ENCODE measurements around the gene CTNNA3. TPM values are rescaled to one million over a fixed set of nuclear protein-coding genes. Genes with fewer than 3 reads are reported as not detected.

CTNNA3 gene
- total and polyA plus RNA-seq, 2 of the 4 experiments (the other 2 are of a cell fraction) = 0.19 to 0.90 TPM

DNA sequence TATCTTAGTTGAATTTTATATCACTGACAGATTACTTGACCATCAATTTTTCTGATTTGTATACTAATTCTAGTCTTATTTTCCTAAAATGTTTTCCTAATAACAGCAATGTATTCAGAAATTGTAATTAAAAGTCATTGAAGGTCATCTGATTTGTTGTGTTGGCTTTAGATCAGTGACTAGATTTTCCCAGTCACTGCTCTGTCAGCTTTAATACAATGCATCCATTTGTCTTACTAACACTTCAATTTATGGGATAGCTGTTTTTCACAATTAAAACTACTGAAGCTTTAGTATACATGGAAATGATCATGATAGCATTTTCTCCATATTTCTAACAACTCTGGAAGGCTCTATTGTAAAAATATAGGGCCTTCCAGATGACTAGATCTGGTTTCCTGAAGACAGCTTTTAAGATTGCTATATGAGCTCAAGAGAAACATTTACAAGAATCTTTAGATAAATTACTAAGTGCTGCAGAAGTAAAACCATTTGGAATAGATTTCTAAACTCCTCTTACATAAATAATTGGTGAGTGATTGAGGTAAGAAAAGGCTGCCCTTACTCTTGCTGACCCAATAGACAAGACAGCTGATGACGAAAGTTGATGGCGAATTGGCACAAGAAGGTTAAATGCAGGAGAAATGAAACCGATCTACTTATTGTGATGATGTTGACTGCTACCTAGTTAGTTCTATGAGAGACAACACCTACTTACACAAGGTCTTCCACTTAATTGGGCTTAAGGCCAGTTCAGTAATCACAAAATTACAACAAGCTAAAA, 696.0 kb downstream of the CTNNA3 start:
- H4K5ac ChIP-seq (ENCODE audit: low read depth, low read length) = no peak overlapping the region
- DNase-seq = no peak

More for the DNA sequence above, 696.0 kb downstream of the CTNNA3 start:
- Histone ChIP-seq H3K27ac (ENCODE audit: insufficient read depth, low read length) (no peak overlapping the region), H3K4me1 (ENCODE audit: control insufficient read depth, insufficient read depth, low read length) (no peaks in the 10 kb centered on the region), H3K18ac (ENCODE audit: low read depth, low read length) (no peak overlapping the region), H3K4me3 (ENCODE audit: insufficient read depth, low read depth, low read length) (no peak overlapping the region), H2BK5ac (ENCODE audit: low read depth, low read length, poor library complexity, severe bottlenecking) (no peak overlapping the region), H2AK5ac (ENCODE audit: low read depth, low read length) (no peak overlapping the region), H2AFZ (replicated peaks; ENCODE audit: low read length, poor library complexity) (no peak overlapping the region), H3K79me1 (ENCODE audit: low read depth in 1 of 2, low read length in 2 of 2) (no peaks in the 10 kb centered on the region), H4K8ac (ENCODE audit: low read depth in 2 of 2, low read length in 2 of 2) (no peak overlapping the region), H3K4ac (ENCODE audit: low read depth, low read length) (no peak overlapping the region), H3K27me3 (ENCODE audit: control insufficient read depth, insufficient read depth, low read length) (no peaks in the 10 kb centered on the region), H2AK9ac (replicated peaks; ENCODE audit: low read depth, low read length, poor library complexity) (no peak overlapping the region), H2BK120ac (ENCODE audit: low read depth, low read length) (no peak overlapping the region), H3K36me3 (ENCODE audit: control insufficient read depth, insufficient read depth, low read length) (no peaks in the 10 kb centered on the region), H3K4me2 (ENCODE audit: low read depth, low read length) (no peak overlapping the region), H3K14ac (replicated peaks; ENCODE audit: low read depth, low read length) (no peak overlapping the region), H3K9me3 (ENCODE audit: control insufficient read depth, insufficient read depth, low read length) (no peaks in the 10 kb centered on the region), H4K91ac (ENCODE audit: insufficient read depth, low read depth, low read length) (no peak overlapping the region), H3K9me1 (ENCODE audit: insufficient read depth, low read length) (no peaks in the 10 kb centered on the region), H3K9ac (ENCODE audit: low read depth, low read length) (no peak overlapping the region), H3K23ac (ENCODE audit: low read depth, low read length) (no peak overlapping the region), H3K56ac (ENCODE audit: extremely low read depth, insufficient read depth, low read length) (no peak overlapping the region), H2BK15ac (ENCODE audit: low read depth, low read length) (no peak overlapping the region), H4K20me1 (ENCODE audit: insufficient read depth, low read length) (no peaks in the 10 kb centered on the region), H2BK20ac (ENCODE audit: low read depth, low read length) (no peak overlapping the region)
- no peak for ATAC-seq (ENCODE audit: low read depth)
- BruUV-seq (replicated peaks) = no TSS peak
- CTCF ChIA-PET = no interaction called here
- intact Hi-C loops (cut with micrococcal nuclease) = no loop called here
- POLR2A ChIA-PET (ENCODE audit: unreplicated experiment) = no interaction called here
- dilution Hi-C loops (cut with HindIII; ENCODE audit: low sequenced_read_pairs, unreplicated experiment) = no loop called here
- in situ Hi-C loops (cut with MboI; ENCODE audit: low sequenced_read_pairs) = no loop called here
- WGBS, 2 experiments (ENCODE audit: extremely low coverage in 2 of 2, insufficient read length in 1 of 2) = no CpG with 5 or more reads among the region's 3 CpGs
- TF ChIP-seq RFX5 (IDR thresholded peaks at IDR 0.05; ENCODE audit: low read depth, low read length) (no peak), BHLHE40 (IDR thresholded peaks at IDR 0.05; ENCODE audit: low read depth, low read length) (no peak), MAFK (IDR thresholded peaks at IDR 0.05; ENCODE audit: low read depth, low read length) (no peak), RCOR1 (IDR thresholded peaks at IDR 0.05; ENCODE audit: insufficient replicate concordance, low read length) (no peak), RAD21 (IDR thresholded peaks at IDR 0.05; ENCODE audit: low read length) (no peak), MAZ (IDR thresholded peaks at IDR 0.05; ENCODE audit: borderline replicate concordance, low read depth, low read length) (no peak), POLR2A (IDR thresholded peaks at IDR 0.05; ENCODE audit: low read depth, low read length) (no peak), MXI1 (IDR thresholded peaks at IDR 0.05; ENCODE audit: borderline replicate concordance, low read depth, low read length) (no peak), CEBPB (IDR thresholded peaks at IDR 0.05; ENCODE audit: low read depth, low read length) (no peak)
- TF ChIP-seq, protein P1, sequence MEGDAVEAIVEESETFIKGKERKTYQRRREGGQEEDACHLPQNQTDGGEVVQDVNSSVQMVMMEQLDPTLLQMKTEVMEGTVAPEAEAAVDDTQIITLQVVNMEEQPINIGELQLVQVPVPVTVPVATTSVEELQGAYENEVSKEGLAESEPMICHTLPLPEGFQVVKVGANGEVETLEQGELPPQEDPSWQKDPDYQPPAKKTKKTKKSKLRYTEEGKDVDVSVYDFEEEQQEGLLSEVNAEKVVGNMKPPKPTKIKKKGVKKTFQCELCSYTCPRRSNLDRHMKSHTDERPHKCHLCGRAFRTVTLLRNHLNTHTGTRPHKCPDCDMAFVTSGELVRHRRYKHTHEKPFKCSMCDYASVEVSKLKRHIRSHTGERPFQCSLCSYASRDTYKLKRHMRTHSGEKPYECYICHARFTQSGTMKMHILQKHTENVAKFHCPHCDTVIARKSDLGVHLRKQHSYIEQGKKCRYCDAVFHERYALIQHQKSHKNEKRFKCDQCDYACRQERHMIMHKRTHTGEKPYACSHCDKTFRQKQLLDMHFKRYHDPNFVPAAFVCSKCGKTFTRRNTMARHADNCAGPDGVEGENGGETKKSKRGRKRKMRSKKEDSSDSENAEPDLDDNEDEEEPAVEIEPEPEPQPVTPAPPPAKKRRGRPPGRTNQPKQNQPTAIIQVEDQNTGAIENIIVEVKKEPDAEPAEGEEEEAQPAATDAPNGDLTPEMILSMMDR (conservative IDR thresholded peaks at IDR 0.05; ENCODE audit: low read depth, low read length) = no peak
- TF ChIP-seq, protein P2, sequence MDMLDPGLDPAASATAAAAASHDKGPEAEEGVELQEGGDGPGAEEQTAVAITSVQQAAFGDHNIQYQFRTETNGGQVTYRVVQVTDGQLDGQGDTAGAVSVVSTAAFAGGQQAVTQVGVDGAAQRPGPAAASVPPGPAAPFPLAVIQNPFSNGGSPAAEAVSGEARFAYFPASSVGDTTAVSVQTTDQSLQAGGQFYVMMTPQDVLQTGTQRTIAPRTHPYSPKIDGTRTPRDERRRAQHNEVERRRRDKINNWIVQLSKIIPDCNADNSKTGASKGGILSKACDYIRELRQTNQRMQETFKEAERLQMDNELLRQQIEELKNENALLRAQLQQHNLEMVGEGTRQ (IDR thresholded peaks at IDR 0.05; ENCODE audit: low read depth, low read length) = no peak
